Measurements from ENCODE around the gene RBL2. TPM values are rescaled to one million over a fixed set of nuclear protein-coding genes. Genes with fewer than 3 reads are reported as not detected.

Gene RBL2
- polyA plus RNA-seq, 1 donor (not counting 4 experiments of a cell fraction or from before 2014, with no cell fraction given): 44.6 TPM

GRCh38 chr16:53517851-53518250, 83.6 kb downstream of the RBL2 start:
- no peak for DNase-seq (ENCODE audit: low read depth, low spot score)
- Histone ChIP-seq H3K27ac (ENCODE audit: control insufficient read depth, insufficient read depth, low read length) (no peak overlapping the region), H3K27me3 (ENCODE audit: control insufficient read depth, extremely low read depth, insufficient read depth, low read length) (no peaks in the 10 kb centered on the region), H3K9ac (ENCODE audit: control insufficient read depth, extremely low read depth, insufficient read depth, low read length) (no peak overlapping the region), H3K4me2 (ENCODE audit: control insufficient read depth, extremely low read depth, insufficient read depth, low read depth, low read length) (no peak overlapping the region), H3K9me1 (ENCODE audit: control insufficient read depth, extremely low read depth, insufficient read depth, low read length) (no peaks in the 10 kb centered on the region), H3K9me3 (ENCODE audit: control insufficient read depth, low read depth, low read length) (no peaks in the 10 kb centered on the region), H2AFZ (ENCODE audit: control insufficient read depth, low read length) (no peak overlapping the region), H4K20me1 (ENCODE audit: control insufficient read depth, extremely low read depth, insufficient read depth, low read length) (no peaks in the 10 kb centered on the region), H3K4me1 (ENCODE audit: control insufficient read depth, extremely low read depth, insufficient read depth, low read length) (no peaks in the 10 kb centered on the region), H3K36me3 (ENCODE audit: control insufficient read depth in 2 of 2, extremely low read depth in 1 of 2, insufficient read depth in 2 of 2, low read length in 2 of 2) (no peaks in the 10 kb centered on the region), H3K4me3 (ENCODE audit: control insufficient read depth in 2 of 3, extremely low read depth in 1 of 3, insufficient read depth in 2 of 3, low read depth in 1 of 3, low read length in 3 of 3) (no peak overlapping the region), H3K79me2 (ENCODE audit: control insufficient read depth, insufficient read depth, low read length) (no peaks in the 10 kb centered on the region)
- TF ChIP-seq CTCF (optimal IDR thresholded peaks at IDR 0.05 in 1 of 3, IDR thresholded peaks at IDR 0.05 in 1 of 3, conservative IDR thresholded peaks at IDR 0.05 in 1 of 3; ENCODE audit: extremely low read depth in 1 of 3, insufficient read depth in 2 of 3, low read length in 3 of 3) (no peak), EZH2 (IDR thresholded peaks at IDR 0.05; ENCODE audit: low read length) (no peak)
- no peak for FAIRE-seq
- dilution Hi-C loops (cut with MboI; ENCODE audit: extremely low pct_ligation_motif_present, low sequenced_read_pairs): no loop called here

GRCh38 chr16:53518550-53519416, 84.5 kb downstream of the RBL2 start:
- no peaks in the 10 kb centered on the region for H3K4me1 ChIP-seq (ENCODE audit: control insufficient read depth, extremely low read depth, insufficient read depth, low read length)
- dilution Hi-C loops (cut with MboI; ENCODE audit: extremely low pct_ligation_motif_present, low sequenced_read_pairs): no loop called here
- H3K4me3 ChIP-seq (ENCODE audit: control insufficient read depth in 2 of 3, extremely low read depth in 1 of 3, insufficient read depth in 2 of 3, low read depth in 1 of 3, low read length in 3 of 3): no peak overlapping the region
- H3K9me1 ChIP-seq (ENCODE audit: control insufficient read depth, extremely low read depth, insufficient read depth, low read length): no peaks in the 10 kb centered on the region
- H3K4me2 ChIP-seq (ENCODE audit: control insufficient read depth, extremely low read depth, insufficient read depth, low read depth, low read length): no peak overlapping the region
- H4K20me1 ChIP-seq (ENCODE audit: control insufficient read depth, extremely low read depth, insufficient read depth, low read length): no peaks in the 10 kb centered on the region
- DNase-seq (ENCODE audit: low read depth, low spot score) (no peak), FAIRE-seq (no peak)
- no peaks in the 10 kb centered on the region for H3K79me2 ChIP-seq (ENCODE audit: control insufficient read depth, insufficient read depth, low read length)
- H3K27me3 ChIP-seq (ENCODE audit: control insufficient read depth, extremely low read depth, insufficient read depth, low read length): no peaks in the 10 kb centered on the region
- no peak overlapping the region for H3K27ac ChIP-seq (ENCODE audit: control insufficient read depth, insufficient read depth, low read length)
- H3K9ac ChIP-seq (ENCODE audit: control insufficient read depth, extremely low read depth, insufficient read depth, low read length): no peak overlapping the region
- TF ChIP-seq EZH2 (IDR thresholded peaks at IDR 0.05; ENCODE audit: low read length) (no peak), CTCF (optimal IDR thresholded peaks at IDR 0.05 in 1 of 3, IDR thresholded peaks at IDR 0.05 in 1 of 3, conservative IDR thresholded peaks at IDR 0.05 in 1 of 3; ENCODE audit: extremely low read depth in 1 of 3, insufficient read depth in 2 of 3, low read length in 3 of 3) (no peak)
- H3K9me3 ChIP-seq (ENCODE audit: control insufficient read depth, low read depth, low read length): no peaks in the 10 kb centered on the region
- no peaks in the 10 kb centered on the region for H3K36me3 ChIP-seq (ENCODE audit: control insufficient read depth in 2 of 2, extremely low read depth in 1 of 2, insufficient read depth in 2 of 2, low read length in 2 of 2)
- H2AFZ ChIP-seq (ENCODE audit: control insufficient read depth, low read length): no peak overlapping the region
